DLD1 (cell line): ENCODE data around the gene TMEM129.
"Not testable (repeated sequence)": the region's sequence is repeated elsewhere in the genome, so short reads cannot be mapped to it uniquely, and the experiment has no call there.

Experiments used
- in situ Hi-C: cut with HindIII; loops from 2 replicates; pipeline ENCODE4 v1.10.0; 2017; ENCODE audit warnings: low sequenced_read_pairs

TMEM129 gene

DNA sequence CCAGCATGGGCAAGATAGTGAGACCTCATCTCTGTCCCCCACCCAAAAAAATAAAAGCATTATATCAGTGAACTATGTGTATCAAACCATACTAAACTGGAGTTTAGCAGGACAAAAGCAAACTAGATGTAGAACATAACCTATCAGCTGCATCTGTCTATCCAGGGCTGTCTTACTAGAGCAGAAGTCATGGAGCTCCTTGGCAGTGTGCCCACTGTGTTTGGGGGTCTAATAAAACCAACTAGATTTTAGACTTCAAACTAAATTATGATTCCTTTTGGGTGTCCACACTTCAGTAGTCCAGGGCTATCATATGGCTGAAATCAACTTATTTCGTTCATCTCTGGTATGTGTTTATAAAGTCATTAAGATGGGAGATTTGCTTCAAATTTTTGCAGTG, 17.3 kb downstream of the TMEM129 start:
- in situ Hi-C loops, result no loop called here

- in situ Hi-C loops, result not testable (repeated sequence)
These were observed 19.5 kb downstream of the TMEM129 start for GRCh38 chr4:1701671-1702070.

DNA sequence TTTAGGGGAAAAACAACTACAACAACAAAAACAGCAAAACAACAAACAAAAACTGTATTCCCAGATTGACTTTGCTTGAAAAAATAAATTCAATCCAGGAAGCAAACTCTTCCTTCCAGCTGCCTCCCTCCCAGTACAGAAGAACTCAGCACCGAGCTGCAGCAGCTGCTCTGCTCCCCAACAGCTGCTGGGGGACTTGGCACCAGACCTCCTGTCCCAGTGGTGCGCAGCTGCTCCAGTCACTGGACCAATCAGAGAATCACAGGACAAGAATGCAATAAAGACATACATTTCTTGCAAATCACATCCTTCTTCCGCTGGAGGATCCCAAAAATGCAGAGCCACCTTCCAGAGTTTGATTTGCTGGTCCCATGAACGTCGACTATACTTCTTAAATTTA, 25.2 kb downstream of the TMEM129 start:
- in situ Hi-C loops, result no loop called here

- in situ Hi-C loops, result no loop called here
These were observed 27.8 kb downstream of the TMEM129 start for GRCh38 chr4:1693131-1693896.

GRCh38 chr4:1691737-1692373, 29.3 kb downstream of the TMEM129 start:
- in situ Hi-C loops, result no loop called here

DNA sequence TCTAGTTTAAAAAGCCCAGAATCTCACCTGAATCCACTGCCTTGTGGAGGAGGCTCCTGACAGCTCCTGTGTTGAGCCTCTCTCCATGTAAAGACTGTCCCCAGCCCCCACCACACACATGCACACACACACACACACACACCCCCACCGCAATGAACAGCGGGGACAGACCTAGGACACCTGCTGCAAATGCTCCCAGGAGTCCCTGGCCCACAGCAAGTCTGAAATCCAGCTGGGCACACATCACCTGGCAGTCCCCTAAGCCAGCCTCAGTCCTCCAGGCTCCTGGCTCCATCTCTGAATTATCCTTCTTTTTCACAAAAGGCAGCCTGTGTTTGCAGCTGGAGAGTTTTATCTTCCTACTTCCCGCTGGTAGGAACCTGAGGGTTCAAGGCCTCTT, 30.4 kb downstream of the TMEM129 start:
- in situ Hi-C loops, result no loop called here

DNA sequence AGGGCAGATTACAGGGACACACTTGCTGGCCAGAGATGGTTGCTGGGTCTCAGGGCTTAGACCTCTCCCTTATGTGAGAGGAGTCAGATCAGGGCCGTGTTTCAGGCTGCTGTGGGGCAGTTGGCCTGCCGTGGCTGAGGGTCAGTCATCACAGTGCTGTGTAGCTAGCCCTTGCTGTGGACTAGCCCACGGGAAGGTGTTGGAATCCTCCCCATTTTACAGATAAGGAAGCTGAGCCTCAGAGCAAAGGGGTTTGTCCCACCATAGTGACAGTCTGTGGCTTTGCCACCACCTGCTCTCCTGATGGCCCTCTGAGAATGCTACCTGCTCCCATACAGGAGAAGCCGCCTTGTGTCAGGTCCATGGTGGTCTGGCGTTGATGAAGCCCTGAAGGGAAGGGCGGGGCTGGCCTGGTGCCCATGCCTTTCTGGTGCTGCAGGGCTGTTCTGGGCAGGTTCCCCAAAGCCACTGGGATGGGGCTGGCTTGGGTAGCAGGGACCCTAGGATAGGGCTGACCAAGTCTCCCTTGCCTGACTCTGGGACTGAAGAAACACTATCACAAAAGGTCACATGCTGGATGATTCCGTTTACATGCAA, 34.6 kb downstream of the TMEM129 start:
- in situ Hi-C loops, result no loop called here

DNA sequence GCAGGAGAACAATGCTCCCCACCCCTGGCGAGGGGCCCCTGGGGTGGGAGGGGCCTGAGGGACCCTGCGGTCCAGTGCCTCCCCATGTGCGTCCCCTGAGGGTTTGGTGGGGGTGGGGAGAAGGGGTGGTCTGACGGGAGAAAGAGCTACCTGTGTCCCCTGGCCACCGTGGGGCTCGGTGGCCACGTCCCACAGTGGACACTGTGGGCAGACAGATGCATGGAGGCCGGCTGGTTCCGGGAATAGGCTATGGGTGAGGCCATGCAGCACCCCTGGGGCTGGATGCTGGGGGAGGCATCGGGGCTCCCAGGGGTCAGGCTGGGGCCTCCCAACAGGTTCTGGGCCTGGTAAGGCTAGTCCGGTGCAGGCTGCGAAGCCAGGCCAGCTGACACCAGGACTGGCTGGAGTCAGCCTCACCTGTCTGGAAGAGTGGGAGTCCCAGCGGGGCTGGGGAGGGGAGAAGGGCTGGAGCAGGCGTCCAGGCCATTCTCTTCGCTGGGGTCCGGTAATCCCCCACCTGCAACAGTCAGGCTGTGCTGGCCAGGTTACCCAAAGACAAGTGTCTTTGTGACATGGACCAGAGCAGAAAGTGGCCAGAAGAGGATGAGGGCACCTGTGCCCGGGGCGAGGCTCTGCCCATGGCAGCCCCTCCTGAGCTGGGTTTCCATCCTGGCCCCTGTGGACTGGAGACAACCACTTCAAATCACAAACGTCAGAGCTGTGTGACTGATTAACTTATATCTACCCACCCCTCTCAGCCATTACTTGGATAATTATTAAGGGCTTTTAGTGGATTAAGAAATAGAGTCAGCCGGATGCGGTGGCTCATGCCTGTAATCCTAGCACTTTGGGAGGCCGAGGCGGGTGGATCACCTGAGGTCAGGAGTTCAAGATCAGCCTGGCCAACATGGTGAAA, 35.6 kb downstream of the TMEM129 start:
- in situ Hi-C loops, result no loop called here

GRCh38 chr4:1684506-1685234, 36.5 kb downstream of the TMEM129 start:
- in situ Hi-C loops, result no loop called here

- in situ Hi-C loops, result no loop called here
These were observed 37.2 kb downstream of the TMEM129 start, which contains the start of gene FAM53A for GRCh38 chr4:1683736-1684505. TSS of gene FAM53A (minus strand) at chr4:1684313. CDS start at chr4:1668741, 15,572 bp downstream.

GRCh38 chr4:1683261-1683735, 37.8 kb downstream of the TMEM129 start:
- in situ Hi-C loops, result no loop called here

- in situ Hi-C loops, result no loop called here
These were observed 38.3 kb downstream of the TMEM129 start for GRCh38 chr4:1682860-1683259.

GRCh38 chr4:1678244-1678643, 42.9 kb downstream of the TMEM129 start:
- in situ Hi-C loops, result no loop called here

GRCh38 chr4:1676605-1677525, 44.3 kb downstream of the TMEM129 start:
- in situ Hi-C loops, result no loop called here

DNA sequence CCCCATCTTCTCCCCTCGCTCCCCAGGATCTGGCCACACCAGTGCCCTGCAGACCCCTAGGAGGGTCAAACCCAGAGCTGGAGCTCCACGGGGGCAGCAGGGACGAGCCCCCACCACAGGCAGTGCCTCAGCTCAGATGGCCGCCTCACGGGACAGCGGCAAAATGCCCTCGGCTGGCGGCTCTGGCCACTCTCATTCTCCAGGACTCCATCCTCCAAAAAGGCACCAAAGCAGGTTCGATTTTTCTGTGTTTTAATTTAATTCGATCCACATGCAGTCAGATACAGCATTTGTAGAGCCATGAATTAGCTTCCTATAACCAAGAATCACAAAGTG, 45.4 kb downstream of the TMEM129 start:
- in situ Hi-C loops, result no loop called here

GRCh38 chr4:1675136-1675801, 45.9 kb downstream of the TMEM129 start:
- in situ Hi-C loops, result no loop called here

GRCh38 chr4:1674682-1675081, 46.4 kb downstream of the TMEM129 start:
- in situ Hi-C loops, result no loop called here

DNA sequence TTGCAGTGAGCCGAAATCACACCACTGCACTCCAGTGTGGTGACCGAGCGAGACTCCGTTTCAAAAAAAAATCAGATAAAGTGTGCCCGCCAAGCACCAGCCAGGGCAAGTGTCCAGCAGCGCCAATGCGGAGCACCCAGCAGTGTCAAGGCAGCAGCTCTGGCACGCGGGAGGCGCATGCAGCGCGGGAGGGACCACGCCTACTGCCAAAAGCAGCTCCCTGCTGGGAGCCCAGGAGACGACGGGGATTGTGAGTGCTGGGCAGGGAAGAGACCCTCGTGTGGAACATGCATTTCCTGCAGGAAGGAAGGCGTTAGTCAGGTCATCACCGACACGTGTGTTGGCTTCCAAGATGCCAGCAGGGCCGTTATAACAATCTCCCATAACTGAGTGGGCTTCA, 47.5 kb downstream of the TMEM129 start:
- in situ Hi-C loops, result no loop called here
